ENCODE data around the gene RND3. TPM values are rescaled to one million over a fixed set of nuclear protein-coding genes. Genes with fewer than 3 reads are reported as not detected.

The RND3 gene
- total and polyA plus RNA-seq, 9 donors = 2.5 to 23.0 (median 11.4) TPM

DNA sequence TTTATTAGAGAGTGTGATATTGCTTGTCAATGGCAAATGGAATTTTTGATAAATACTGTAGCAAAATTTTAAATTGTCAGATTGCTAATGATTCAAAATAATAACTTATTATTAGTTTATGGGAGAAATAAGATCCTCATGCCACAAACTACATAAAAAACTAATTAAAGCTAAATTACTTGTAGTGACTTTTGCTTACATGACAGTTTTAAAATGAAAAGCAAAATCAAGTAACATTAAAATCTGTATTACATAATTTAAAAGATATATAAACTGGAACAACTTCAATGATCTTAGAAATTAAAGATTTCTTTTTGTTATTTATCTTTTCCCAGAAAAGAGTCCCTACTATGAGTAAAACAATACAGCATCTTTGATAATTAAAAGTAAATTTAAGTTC, 17.7 kb upstream of the RND3 start:
- no peak overlapping the region for H3K27ac ChIP-seq
- H3K27me3 ChIP-seq = no peaks in the 10 kb centered on the region
- intact Hi-C loops (cut with DNase I) = no loop called here
- DNase-seq = no peak
- H3K4me3 ChIP-seq = no peak overlapping the region
- H3K36me3 ChIP-seq = no peaks in the 10 kb centered on the region
- no peaks in the 10 kb centered on the region for H3K4me1 ChIP-seq (ENCODE audit: insufficient read depth)
- TF ChIP-seq EP300 (IDR thresholded peaks at IDR 0.05) (no peak), CTCF (IDR thresholded peaks at IDR 0.05) (no peak), POLR2A (IDR thresholded peaks at IDR 0.05) (no peak)
- H3K9me3 ChIP-seq = no peaks in the 10 kb centered on the region

- Histone ChIP-seq H3K27ac (no peak overlapping the region), H3K9me3 (no peaks in the 10 kb centered on the region), H3K36me3 (no peaks in the 10 kb centered on the region), H3K4me1 (ENCODE audit: insufficient read depth) (no peaks in the 10 kb centered on the region), H3K4me3 (no peak overlapping the region), H3K27me3 (no peaks in the 10 kb centered on the region)
- no peak for DNase-seq
- WGBS, 3 donors = 41 to 48% (median 46%) methylated on average over 7 of the region's 7 CpGs
- intact Hi-C loops (cut with DNase I) = no loop called here
- no peak for TF ChIP-seq EP300 (IDR thresholded peaks at IDR 0.05)
Measured at GRCh38 chr2:150495993-150496627, 8.6 kb upstream of the RND3 start.

GRCh38 chr2:150495001-150495400, 7.5 kb upstream of the RND3 start:
- DNase-seq = no peak
- H3K36me3 ChIP-seq = no peaks in the 10 kb centered on the region
- TF ChIP-seq POLR2A (IDR thresholded peaks at IDR 0.05) = no peak
- TF ChIP-seq EP300 (IDR thresholded peaks at IDR 0.05) = no peak
- TF ChIP-seq CTCF (IDR thresholded peaks at IDR 0.05) = no peak
- intact Hi-C loops (cut with DNase I) = no loop called here
- H3K4me3 ChIP-seq = no peak overlapping the region
- no peaks in the 10 kb centered on the region for H3K9me3 ChIP-seq
- H3K27me3 ChIP-seq = no peaks in the 10 kb centered on the region
- no peaks in the 10 kb centered on the region for H3K4me1 ChIP-seq (ENCODE audit: insufficient read depth)
- H3K27ac ChIP-seq = no peak overlapping the region
- WGBS, 3 donors = 37 to 62% (median 57%) methylated on average over 2 of the region's 2 CpGs

- no peak overlapping the region for H3K4me3 ChIP-seq
- H3K9me3 ChIP-seq = no peaks in the 10 kb centered on the region
- intact Hi-C loops (cut with DNase I) = loop anchor here in 1 of 4 donors (5.0 kb wide), 1 partner anchor 902 kb away; no protein-coding TSS in a partner anchor
- DNase-seq = no peak
- H3K4me1 ChIP-seq (ENCODE audit: insufficient read depth) = no peaks in the 10 kb centered on the region
- TF ChIP-seq POLR2A (IDR thresholded peaks at IDR 0.05) = no peak
- no peak for TF ChIP-seq EP300 (IDR thresholded peaks at IDR 0.05)
- no peak for TF ChIP-seq CTCF (IDR thresholded peaks at IDR 0.05)
- H3K27me3 ChIP-seq = no peaks in the 10 kb centered on the region
- no peak overlapping the region for H3K27ac ChIP-seq
- no peaks in the 10 kb centered on the region for H3K36me3 ChIP-seq
- WGBS, 3 donors = 85 to 94% (median 88%) methylated on average over 4 of the region's 4 CpGs
Measured at GRCh38 chr2:150494234-150494945, 6.9 kb upstream of the RND3 start.

DNA sequence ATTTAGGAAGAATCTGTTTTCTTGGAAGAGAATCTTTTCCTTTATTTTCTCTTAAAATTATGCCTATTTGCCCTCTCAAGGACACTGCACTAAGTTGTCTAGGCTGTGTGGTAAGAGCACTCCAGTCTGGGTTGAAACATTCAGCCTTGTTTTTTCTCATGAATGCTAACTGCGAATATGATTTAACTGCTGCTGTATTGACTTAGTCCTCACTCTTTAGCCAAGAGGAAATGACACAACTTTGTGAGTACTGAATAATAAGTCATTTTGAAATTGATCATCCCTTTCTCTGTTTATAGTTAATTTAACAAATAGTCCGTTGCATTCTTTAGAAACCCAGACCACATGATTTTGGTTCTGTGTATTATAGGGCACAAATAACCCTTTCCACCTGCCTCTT, 4.5 kb upstream of the RND3 start:
- Histone ChIP-seq H3K4me3 (no peak overlapping the region), H3K27me3 (no peaks in the 10 kb centered on the region), H3K9me3 (no peaks in the 10 kb centered on the region), H3K4me1 (ENCODE audit: insufficient read depth) (no peaks in the 10 kb centered on the region), H3K27ac (no peak overlapping the region), H3K36me3 (no peaks in the 10 kb centered on the region)
- intact Hi-C loops (cut with DNase I) = loop anchor here in 1 of 4 donors (5.0 kb wide), 1 partner anchor 900 kb away; no protein-coding TSS in a partner anchor
- 70 to 84% (median 77%) methylated on average over 2 of the region's 2 CpGs for WGBS, 3 donors
- DNase-seq = no peak
- TF ChIP-seq EP300 (IDR thresholded peaks at IDR 0.05) (no peak), POLR2A (IDR thresholded peaks at IDR 0.05) (no peak), CTCF (IDR thresholded peaks at IDR 0.05) (no peak)

All from ovary (tissue), 9 donors.